H1 (cell line): ENCODE measurements around the gene CAB39L. TPM values are rescaled to one million over a fixed set of nuclear protein-coding genes. Genes with fewer than 3 reads are reported as not detected.

ENCODE experiments used
- CTCF ChIA-PET: fragments of 300-600 bp; sonication (Branson Sonifier 250); formaldehyde crosslinking; loops from one replicate; lab custom pipeline; 2021; ENCODE audit not compliant: partially characterized antibody; lab: Charles Lee
- POLR2A ChIA-PET: fragments of 300-600 bp; sonication (Branson Sonifier 250); formaldehyde crosslinking; loops from one replicate; lab custom pipeline; 2021; ENCODE audit warnings: inconsistent platforms; ENCODE audit not compliant: partially characterized antibody; lab: Charles Lee
- DNase-seq, 2 experiments: peaks; one replicate each; pipeline versions ENCODE4 v3.0.0 to v3.0.0-alpha.2; 2010 to 2022; ENCODE audit warnings: low spot score in 2 of 2, low read depth in 1 of 2, mixed read lengths in 1 of 2
- FAIRE-seq: peaks from 2 replicates; lab custom pipeline; 2011; peaks lifted over from hg19 to GRCh38; lab: Jason Lieb, UNC
- H2AFZ ChIP-seq: 2 replicates; pipeline ENCODE4 v1.8.1; 2012; ENCODE audit warnings: low read length, inconsistent platforms
- H2AK5ac ChIP-seq: 2 replicates; pipeline ENCODE4 v1.6.1; 2013; ENCODE audit warnings: low read depth, low read length
- H2BK120ac ChIP-seq: replicated peaks from 2 replicates; pipeline ENCODE3; 2013; ENCODE audit warnings: low read depth, low read length, inconsistent platforms
- H2BK12ac ChIP-seq: 2 replicates; pipeline ENCODE4 v1.6.1; 2013; ENCODE audit warnings: low read depth, low read length
- H2BK15ac ChIP-seq: 2 replicates; pipeline ENCODE4 v1.6.1; 2013; ENCODE audit warnings: low read length
- H2BK20ac ChIP-seq: 2 replicates; pipeline ENCODE4 v1.6.1; 2013; ENCODE audit warnings: low read length
- H2BK5ac ChIP-seq: 2 replicates; pipeline ENCODE4 v1.6.1; 2013; ENCODE audit warnings: low read depth, low read length
- H3K14ac ChIP-seq: 2 replicates; pipeline ENCODE4 v1.6.1; 2013; ENCODE audit warnings: inconsistent platforms; ENCODE audit not compliant: insufficient read length
- H3K18ac ChIP-seq: 2 replicates; pipeline ENCODE4 v1.6.1; 2013; ENCODE audit warnings: low read length; ENCODE audit errors: extremely low read depth
- H3K23ac ChIP-seq: 2 replicates; pipeline ENCODE4 v1.6.1; 2013; ENCODE audit warnings: inconsistent platforms; ENCODE audit not compliant: insufficient read length
- H3K23me2 ChIP-seq: 2 replicates; pipeline ENCODE4 v1.6.1; 2013; ENCODE audit warnings: low read depth, low read length
- H3K27ac ChIP-seq: 2 replicates; pipeline ENCODE4 v1.6.1; 2011; ENCODE audit warnings: low read depth, low read length, inconsistent platforms
- H3K27me3 ChIP-seq, 4 experiments: replicated peaks in 1 of 4; 1 replicate in 1 of 4; 2 replicates in 3 of 4; pipeline versions ENCODE4 v1.6.1 to v1.8.1; 2011 to 2013; ENCODE audit warnings: low read length in 3 of 4, mild to moderate bottlenecking in 3 of 4, inconsistent platforms in 2 of 4, mixed read lengths in 2 of 4, moderate library complexity in 1 of 4; ENCODE audit not compliant: control insufficient read depth in 3 of 4, insufficient read depth in 3 of 4; ENCODE audit errors: extremely low read depth in 1 of 4
- H3K36me3 ChIP-seq, 4 experiments: 2 replicates each; pipeline versions ENCODE4 v1.6.1 to v1.8.1; 2011 to 2013; ENCODE audit warnings: mild to moderate bottlenecking in 4 of 4, low read length in 3 of 4, moderate library complexity in 2 of 4, control low read depth in 1 of 4, inconsistent platforms in 1 of 4; ENCODE audit not compliant: insufficient read depth in 4 of 4, control insufficient read depth in 2 of 4
- H3K4ac ChIP-seq: replicated peaks from 2 replicates; pipeline ENCODE3; 2013; ENCODE audit warnings: low read length, low read depth, mixed read lengths, inconsistent platforms; ENCODE audit not compliant: insufficient read length
- H3K4me1 ChIP-seq, 4 experiments: replicated peaks in 1 of 4; 1 replicate in 1 of 4; 2 replicates in 3 of 4; pipeline versions ENCODE4 v1.6.1 to v1.8.1; 2011 to 2013; ENCODE audit warnings: low read length in 3 of 4, inconsistent platforms in 2 of 4, mixed read lengths in 1 of 4; ENCODE audit not compliant: insufficient read depth in 4 of 4, control insufficient read depth in 3 of 4
- H3K4me2 ChIP-seq, 2 experiments: 2 replicates each; pipeline versions ENCODE4 v1.6.1 to v1.8.1; 2011 to 2013; ENCODE audit warnings: low read depth in 2 of 2, low read length in 2 of 2, control low read depth in 1 of 2, inconsistent platforms in 1 of 2, mild to moderate bottlenecking in 1 of 2; ENCODE audit not compliant: insufficient read depth in 1 of 2
- H3K4me3 ChIP-seq, 4 experiments: fragments of 200-600, 300-600 bp in 1 of 4; sonication (generic), shearing (Covaris generic), sonication (Bioruptor Twin) in 1 of 4; 2 replicates each; pipeline versions ENCODE4 v1.5.1 to v1.8.1; 2011 to 2016; ENCODE audit warnings: low read length in 4 of 4, low read depth in 3 of 4, control low read depth in 2 of 4, inconsistent platforms in 2 of 4, mild to moderate bottlenecking in 2 of 4, mixed read lengths in 1 of 4, moderate library complexity in 1 of 4; ENCODE audit not compliant: insufficient read depth in 2 of 4; ENCODE audit errors: extremely low read depth in 1 of 4
- H3K56ac ChIP-seq: replicated peaks from 2 replicates; pipeline ENCODE3; 2013; ENCODE audit warnings: low read depth, mild to moderate bottlenecking, mixed read lengths, low read length, inconsistent platforms; ENCODE audit not compliant: insufficient read length
- H3K79me1 ChIP-seq: 2 replicates; pipeline ENCODE4 v1.6.1; 2013; ENCODE audit warnings: low read depth, low read length, control low read depth
- H3K79me2 ChIP-seq, 2 experiments: 2 replicates each; pipeline versions ENCODE4 v1.6.1 to v1.8.1; 2012 to 2013; ENCODE audit warnings: low read length in 2 of 2, mild to moderate bottlenecking in 2 of 2, inconsistent platforms in 1 of 2; ENCODE audit not compliant: insufficient read depth in 2 of 2, control insufficient read depth in 1 of 2
- H3K9ac ChIP-seq, 4 experiments: replicated peaks in 1 of 4; 1 replicate in 1 of 4; 2 replicates in 3 of 4; pipeline versions ENCODE4 v1.6.1 to v1.8.1; 2011 to 2013; ENCODE audit warnings: low read depth in 3 of 4, low read length in 3 of 4, control low read depth in 2 of 4, mild to moderate bottlenecking in 2 of 4, moderate library complexity in 2 of 4, inconsistent platforms in 1 of 4; ENCODE audit errors: extremely low read depth in 1 of 4
- H3K9me3 ChIP-seq, 2 experiments: 2 replicates each; pipeline versions ENCODE4 v1.6.1 to v1.8.1; 2012 to 2013; ENCODE audit warnings: mild to moderate bottlenecking in 2 of 2, moderate library complexity in 2 of 2, control low read depth in 1 of 2, inconsistent platforms in 1 of 2, low read depth in 1 of 2, low read length in 1 of 2, mixed read lengths in 1 of 2; ENCODE audit not compliant: insufficient read depth in 2 of 2
- H4K20me1 ChIP-seq, 2 experiments: replicated peaks in 1 of 2; 2 replicates each; pipeline versions ENCODE3 to v1.8.1; 2011 to 2013; ENCODE audit warnings: inconsistent platforms in 2 of 2, low read length in 2 of 2, mild to moderate bottlenecking in 1 of 2; ENCODE audit not compliant: insufficient read depth in 2 of 2, control insufficient read depth in 1 of 2
- H4K5ac ChIP-seq: 2 replicates; pipeline ENCODE4 v1.6.1; 2013; ENCODE audit warnings: low read length, low read depth, mixed read lengths, inconsistent platforms; ENCODE audit not compliant: insufficient read length
- H4K8ac ChIP-seq: 2 replicates; pipeline ENCODE4 v1.8.0; 2013; ENCODE audit warnings: mild to moderate bottlenecking, moderate library complexity, low read length, inconsistent platforms; ENCODE audit not compliant: insufficient read depth; ENCODE audit errors: extremely low read depth
- H4K91ac ChIP-seq: replicated peaks from 2 replicates; pipeline ENCODE3; 2013; ENCODE audit warnings: low read length, mixed read lengths, inconsistent platforms; ENCODE audit not compliant: insufficient read length
- ASH2L ChIP-seq: fragments of 200-600, 300-600 bp; sonication (generic); IDR thresholded peaks from one replicate; pipeline ENCODE4 v1.7.1; 2017; ENCODE audit warnings: low read length
- CBX8 ChIP-seq: fragments of 300-800, 300-1000 bp; sonication (generic); IDR thresholded peaks from 2 replicates; pipeline ENCODE4 v1.7.1; 2016; ENCODE audit warnings: low read depth, low read length, borderline replicate concordance
- FOSL1 ChIP-seq: IDR thresholded peaks from 2 replicates; pipeline ENCODE4 v1.6.1; 2011; ENCODE audit warnings: mild to moderate bottlenecking, low read depth, low read length, moderate library complexity; ENCODE audit not compliant: insufficient read depth
- KDM5A ChIP-seq: fragments of 200-600 bp; IDR thresholded peaks from 2 replicates; pipeline ENCODE4 v1.7.1; 2012; ENCODE audit warnings: mild to moderate bottlenecking, low read length, inconsistent platforms, mixed read lengths
- MAFK ChIP-seq: IDR thresholded peaks from 2 replicates; pipeline ENCODE4 v1.6.1; 2012; ENCODE audit warnings: low read depth, mild to moderate bottlenecking, improper control_type of control experiment, low read length
- NRF1 ChIP-seq: IDR thresholded peaks from 2 replicates; pipeline ENCODE4 v1.6.1; 2011; ENCODE audit warnings: mild to moderate bottlenecking, low read depth, low read length, improper control_type of control experiment
- POLR2AphosphoS5 ChIP-seq: IDR thresholded peaks from 2 replicates; pipeline ENCODE4 v1.6.1; 2011; ENCODE audit warnings: low read depth, low read length
- SIRT6 ChIP-seq: IDR thresholded peaks from one replicate; pipeline ENCODE4 v1.7.1; 2012; ENCODE audit warnings: low read length, inconsistent platforms
- SP1 ChIP-seq: IDR thresholded peaks from 2 replicates; pipeline ENCODE4 v1.6.1; 2011; ENCODE audit warnings: low read depth, low read length
- TAF7 ChIP-seq: optimal IDR thresholded peaks from 2 replicates; pipeline ENCODE3; 2011; ENCODE audit warnings: low read depth, mild to moderate bottlenecking, inconsistent platforms, low read length, moderate library complexity, borderline replicate concordance
- TCF12 ChIP-seq: IDR thresholded peaks from 2 replicates; pipeline ENCODE4 v1.6.1; 2011; ENCODE audit warnings: low read depth, mild to moderate bottlenecking, low read length
- ZNF274 ChIP-seq: IDR thresholded peaks from 2 replicates; pipeline ENCODE4 v1.7.0; 2012; ENCODE audit warnings: low read length, borderline replicate concordance; ENCODE audit errors: extremely low read depth
- WGBS, 2 experiments: shearing (Covaris generic) in 1 of 2; methylation state at CpG; one replicate each; pipeline versions ENCODE4 v1.1.6 to v1.1.7; 2013 to 2015; ENCODE audit warnings: low lambda C conversion rate in 2 of 2, mixed read lengths in 2 of 2, inconsistent platforms in 1 of 2, low coverage in 1 of 2, missing lambda C conversion rate in 1 of 2; ENCODE audit not compliant: insufficient replicate concordance in 2 of 2, insufficient coverage in 1 of 2, insufficient read length in 1 of 2; ENCODE audit errors: extremely low coverage in 1 of 2, missing lambda C conversion rate in 1 of 2; 5-methylcytosine and 5-hydroxymethylcytosine counted together
- polyA plus RNA-seq, 7 experiments: library from polyadenylated mRNA; depleted of rRNA in 3 of 7; stranded (reverse) in 5 of 7; unstranded in 2 of 7; fragments of >200 nt in 5 of 7; fragments of 200-250 nt in 2 of 7; gene quantifications; 1 replicate in 5 of 7; 2 replicates in 1 of 7; 4 replicates in 1 of 7; pipeline versions ENCODE4 v1.2.1 to v1.2.3, GENCODE V29; 2011 to 2013; ENCODE audit warnings: missing spikeins in 2 of 7, mixed read lengths in 2 of 7
- total RNA-seq: library from RNA; stranded (reverse); fragmentation: NEBNext Ultra II Directional; extraction: Animal tissue kit (Norgen Biotek cat#: 25700); gene quantifications from 2 replicates; pipeline ENCODE4 v1.2.1, GENCODE V29; 2021
- TF ChIP-seq, protein P1 (sequence below), 3 experiments: IDR thresholded peaks; 1 replicate in 2 of 3; 2 replicates in 1 of 3; pipeline versions ENCODE4 v1.5.1 to v1.6.1; 2011; ENCODE audit warnings: low read length in 3 of 3, mild to moderate bottlenecking in 3 of 3, inconsistent platforms in 2 of 3, low read depth in 1 of 3, moderate library complexity in 1 of 3; ENCODE audit not compliant: insufficient read depth in 1 of 3; ENCODE audit errors: control extremely low read depth in 1 of 3

The CAB39L gene
- total and polyA plus RNA-seq, 2 of the 8 experiments (the other 6 are each of a cell fraction or from before 2014, with no cell fraction given): 2.5 to 4.8 TPM

DNA sequence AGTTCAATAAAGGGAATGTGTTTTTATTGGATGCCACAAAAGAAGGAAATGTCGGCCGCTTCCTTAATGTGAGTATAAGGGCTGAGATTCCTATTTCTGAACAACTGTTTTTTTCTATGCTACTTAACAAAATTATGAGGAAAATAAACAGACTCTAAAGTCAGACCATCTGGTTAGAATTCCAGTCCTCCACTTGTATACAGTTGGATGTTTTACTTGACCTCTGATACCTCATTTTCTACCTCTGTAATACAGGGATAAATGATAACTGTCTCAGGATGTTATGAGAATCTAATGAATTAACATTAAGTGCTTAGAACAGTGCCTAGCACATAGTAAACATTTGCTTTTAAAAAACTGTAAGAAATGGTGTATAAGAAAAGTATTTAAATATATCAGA is 44.7 kb upstream of the CAB39L start:
- Histone ChIP-seq H3K14ac (no peak overlapping the region), H3K4me1 (no peaks in the 10 kb centered on the region), H3K27ac (no peak overlapping the region), H3K4me3 (no peak overlapping the region), H3K9me3 (no peaks in the 10 kb centered on the region), H3K18ac (no peak overlapping the region), H3K56ac (no peak overlapping the region), H2BK5ac (no peak overlapping the region), H3K79me1 (no peaks in the 10 kb centered on the region), H2AK5ac (no peak overlapping the region), H3K79me2 (no peaks in the 10 kb centered on the region), H2BK120ac (no peak overlapping the region), H2AFZ (no peak overlapping the region), H2BK20ac (no peak overlapping the region), H2BK12ac (no peak overlapping the region), H4K5ac (no peak overlapping the region), H3K27me3 (no peaks in the 10 kb centered on the region), H3K4ac (no peak overlapping the region), H3K9ac (no peak overlapping the region), H4K91ac (no peak overlapping the region), H3K36me3 (peaks cover 0 to 3% (median 0%) of the 10 kb centered on the region in 4 experiments; a peak in 1 of 8 replicates), H3K23me2 (no peaks in the 10 kb centered on the region), H4K20me1 (no peaks in the 10 kb centered on the region), H4K8ac (no peak overlapping the region), H2BK15ac (no peak overlapping the region), H3K4me2 (no peak overlapping the region), H3K23ac (no peak overlapping the region)
- 89% methylated on average over 2 of the region's 2 CpGs; no CpG with 5 or more reads in 1 of the 2 experiments for WGBS, 2 experiments
- POLR2A ChIA-PET: interaction anchor here (0.7 kb wide), 1 partner anchor 622 kb away, joined by 3 read pairs; no protein-coding TSS in a partner anchor
- no peak for DNase-seq
- CTCF ChIA-PET: no interaction called here
- FAIRE-seq: no peak
- no peak for TF ChIP-seq NRF1
- no peak for TF ChIP-seq ASH2L
- no peak for TF ChIP-seq TAF7
- no peak for TF ChIP-seq FOSL1
- no peak for TF ChIP-seq CBX8
- no peak for TF ChIP-seq ZNF274
- TF ChIP-seq TCF12: no peak
- no peak for TF ChIP-seq SP1
- TF ChIP-seq, protein P1, sequence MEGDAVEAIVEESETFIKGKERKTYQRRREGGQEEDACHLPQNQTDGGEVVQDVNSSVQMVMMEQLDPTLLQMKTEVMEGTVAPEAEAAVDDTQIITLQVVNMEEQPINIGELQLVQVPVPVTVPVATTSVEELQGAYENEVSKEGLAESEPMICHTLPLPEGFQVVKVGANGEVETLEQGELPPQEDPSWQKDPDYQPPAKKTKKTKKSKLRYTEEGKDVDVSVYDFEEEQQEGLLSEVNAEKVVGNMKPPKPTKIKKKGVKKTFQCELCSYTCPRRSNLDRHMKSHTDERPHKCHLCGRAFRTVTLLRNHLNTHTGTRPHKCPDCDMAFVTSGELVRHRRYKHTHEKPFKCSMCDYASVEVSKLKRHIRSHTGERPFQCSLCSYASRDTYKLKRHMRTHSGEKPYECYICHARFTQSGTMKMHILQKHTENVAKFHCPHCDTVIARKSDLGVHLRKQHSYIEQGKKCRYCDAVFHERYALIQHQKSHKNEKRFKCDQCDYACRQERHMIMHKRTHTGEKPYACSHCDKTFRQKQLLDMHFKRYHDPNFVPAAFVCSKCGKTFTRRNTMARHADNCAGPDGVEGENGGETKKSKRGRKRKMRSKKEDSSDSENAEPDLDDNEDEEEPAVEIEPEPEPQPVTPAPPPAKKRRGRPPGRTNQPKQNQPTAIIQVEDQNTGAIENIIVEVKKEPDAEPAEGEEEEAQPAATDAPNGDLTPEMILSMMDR (IDR thresholded peaks at IDR 0.05; ENCODE audit: control extremely low read depth in 1 of 3, insufficient read depth in 1 of 3, low read depth in 1 of 3, low read length in 3 of 3): no peak
- TF ChIP-seq KDM5A: no peak
- TF ChIP-seq POLR2AphosphoS5: no peak
- no peak for TF ChIP-seq SIRT6
- no peak for TF ChIP-seq MAFK
